NCI-H2227 (cell line): Measurements from ENCODE around the gene SPON1.
A peak's percentile ranks its signal among the peaks of the same experiment; 100 is the strongest.
"Not testable (repeated sequence)": the region's sequence is repeated elsewhere in the genome, so short reads cannot be mapped to it uniquely, and the experiment has no call there.

Experiments used
- DNase-seq: peaks from one replicate; lab custom pipeline; 2025; ENCODE audit not compliant: unreplicated experiment; lab: John Stamatoyannopoulos, UW

Gene SPON1

DNA sequence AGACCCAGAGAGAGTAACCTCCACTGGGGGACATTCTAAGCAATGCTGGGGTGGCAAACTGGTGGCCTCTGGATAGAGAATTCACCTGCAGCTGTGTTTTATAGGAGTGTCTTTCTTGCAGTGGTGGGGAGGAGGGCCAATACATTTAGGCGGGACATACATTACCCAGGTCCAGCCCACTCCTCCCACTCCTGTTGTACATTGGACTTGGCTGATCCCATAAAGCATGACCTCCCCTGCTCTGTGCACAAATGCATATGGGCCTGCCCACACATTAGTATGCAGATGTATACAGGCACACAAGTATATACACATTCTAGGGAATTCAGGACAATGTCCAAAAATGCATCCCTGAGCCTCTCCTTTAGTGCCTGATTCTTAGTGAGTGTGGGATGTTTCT lies 297.4 kb downstream of the SPON1 start:
- no peak for DNase-seq

DNA sequence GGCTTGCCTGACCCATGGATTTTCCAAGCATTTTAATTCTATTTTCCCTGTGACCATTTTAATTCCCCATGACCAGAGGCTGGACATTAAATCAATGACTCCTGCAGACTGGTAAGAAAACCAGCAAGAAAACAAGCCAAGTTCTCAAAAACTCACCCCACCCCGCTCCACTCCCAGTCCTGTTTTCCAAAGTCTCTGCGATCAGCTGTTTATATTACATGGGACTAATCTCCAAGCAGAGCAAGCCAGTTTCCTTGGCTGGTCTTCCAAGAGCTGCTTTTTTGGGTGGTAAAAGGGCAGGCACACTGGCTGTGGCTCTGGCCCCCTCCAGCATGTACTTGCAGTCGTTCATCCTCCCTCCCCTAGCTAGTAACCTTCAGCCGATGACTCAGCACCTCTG lies 298.5 kb downstream of the SPON1 start:
- DNase-seq = no peak

DNA sequence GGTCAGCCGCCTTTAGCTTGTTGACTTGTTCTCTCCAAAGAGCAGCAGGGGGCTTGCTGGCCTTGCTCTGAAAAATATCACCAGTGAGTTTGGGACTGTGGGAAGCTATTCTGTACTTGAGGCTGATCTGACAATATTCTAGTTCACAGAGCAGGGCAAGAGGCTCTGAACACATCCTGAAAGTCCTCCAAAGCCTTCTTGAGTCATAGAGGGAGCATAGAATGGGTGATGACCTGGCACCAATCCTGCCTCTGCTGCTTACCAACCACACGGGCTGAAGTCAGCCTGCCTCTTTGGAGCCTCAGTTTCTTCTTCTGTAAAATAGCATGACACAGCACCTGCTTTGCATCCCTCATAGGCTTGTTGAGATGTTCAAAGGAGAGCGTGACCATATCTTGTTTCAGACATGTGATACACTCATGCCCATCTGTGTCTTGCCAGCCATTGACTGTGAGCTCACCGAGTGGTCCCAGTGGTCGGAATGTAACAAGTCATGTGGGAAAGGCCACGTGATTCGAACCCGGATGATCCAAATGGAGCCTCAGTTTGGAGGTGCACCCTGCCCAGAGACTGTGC lies 299.8 kb downstream of the SPON1 start:
- no peak for DNase-seq

DNA sequence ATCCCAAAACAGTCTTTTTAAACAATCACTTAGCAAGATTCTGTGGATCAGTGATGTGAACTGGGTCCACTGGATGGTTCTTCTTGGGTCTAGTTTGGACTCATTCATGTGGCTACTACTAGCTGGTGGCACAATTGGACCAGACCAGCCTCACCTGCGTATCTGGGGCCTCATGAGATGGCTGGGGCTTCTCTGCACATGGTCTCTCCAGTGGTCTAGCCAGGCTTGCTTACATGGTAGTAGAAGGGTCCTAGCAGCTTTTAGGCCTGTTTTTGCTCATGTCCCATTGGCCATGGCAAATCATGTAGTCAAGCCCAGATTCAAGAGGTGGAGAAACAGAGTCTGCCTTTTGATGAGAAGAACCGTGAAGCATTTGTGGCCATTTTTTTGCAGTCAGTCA lies 302.4 kb downstream of the SPON1 start:
- DNase-seq = no peak

DNA sequence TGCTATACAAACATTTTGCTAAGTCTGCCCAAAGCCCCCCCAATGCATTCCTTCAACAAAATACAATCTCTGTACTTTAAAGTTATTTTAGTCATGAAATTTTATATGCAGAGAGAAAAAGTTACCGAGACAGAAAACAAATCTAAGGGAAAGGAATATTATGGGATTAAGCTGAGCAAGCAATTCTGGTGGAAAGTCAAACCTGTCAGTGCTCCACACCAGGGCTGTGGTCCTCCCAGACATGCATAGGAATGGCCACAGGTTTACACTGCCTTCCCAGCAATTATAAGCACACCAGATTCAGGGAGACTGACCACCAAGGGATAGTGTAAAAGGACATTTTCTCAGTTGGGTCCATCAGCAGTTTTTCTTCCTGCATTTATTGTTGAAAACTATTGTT lies 304.1 kb downstream of the SPON1 start:
- no peak for DNase-seq

DNA sequence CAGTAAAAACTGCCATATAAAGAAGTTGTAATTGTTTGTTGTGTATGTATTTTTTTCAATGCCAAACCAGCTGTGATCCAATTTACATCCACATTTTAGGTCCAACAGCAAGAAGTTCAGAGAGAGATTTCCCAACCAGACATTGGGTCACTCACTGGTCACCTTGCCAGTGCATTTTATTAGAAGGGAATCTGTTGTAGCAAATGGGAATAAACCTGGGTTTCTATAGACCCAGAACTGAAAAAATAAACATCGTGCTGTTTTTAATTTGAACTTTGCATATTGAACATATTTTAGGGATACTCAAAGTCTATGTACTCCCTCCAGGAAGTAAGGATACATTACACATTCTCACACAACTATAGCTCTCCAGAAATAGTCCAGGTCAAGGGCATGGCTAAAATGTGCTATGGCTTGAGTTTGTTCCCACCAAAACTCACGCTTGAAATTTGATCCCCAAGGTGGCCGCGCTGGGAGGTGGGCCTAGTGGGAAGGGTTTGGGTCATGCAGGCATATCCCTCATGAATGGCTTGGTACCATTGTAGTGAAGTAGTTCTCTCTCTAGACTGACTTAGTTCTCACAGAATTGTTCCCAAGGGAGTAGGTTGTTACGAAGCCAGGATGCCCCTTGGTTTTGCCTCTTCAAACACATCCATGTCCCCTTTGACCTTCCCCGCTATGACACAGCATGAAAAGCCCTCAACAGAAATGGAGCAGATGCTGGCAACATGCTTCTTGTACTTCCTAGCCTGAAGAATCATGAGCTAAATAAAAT lies 305.5 kb downstream of the SPON1 start:
- no peak for DNase-seq

DNA sequence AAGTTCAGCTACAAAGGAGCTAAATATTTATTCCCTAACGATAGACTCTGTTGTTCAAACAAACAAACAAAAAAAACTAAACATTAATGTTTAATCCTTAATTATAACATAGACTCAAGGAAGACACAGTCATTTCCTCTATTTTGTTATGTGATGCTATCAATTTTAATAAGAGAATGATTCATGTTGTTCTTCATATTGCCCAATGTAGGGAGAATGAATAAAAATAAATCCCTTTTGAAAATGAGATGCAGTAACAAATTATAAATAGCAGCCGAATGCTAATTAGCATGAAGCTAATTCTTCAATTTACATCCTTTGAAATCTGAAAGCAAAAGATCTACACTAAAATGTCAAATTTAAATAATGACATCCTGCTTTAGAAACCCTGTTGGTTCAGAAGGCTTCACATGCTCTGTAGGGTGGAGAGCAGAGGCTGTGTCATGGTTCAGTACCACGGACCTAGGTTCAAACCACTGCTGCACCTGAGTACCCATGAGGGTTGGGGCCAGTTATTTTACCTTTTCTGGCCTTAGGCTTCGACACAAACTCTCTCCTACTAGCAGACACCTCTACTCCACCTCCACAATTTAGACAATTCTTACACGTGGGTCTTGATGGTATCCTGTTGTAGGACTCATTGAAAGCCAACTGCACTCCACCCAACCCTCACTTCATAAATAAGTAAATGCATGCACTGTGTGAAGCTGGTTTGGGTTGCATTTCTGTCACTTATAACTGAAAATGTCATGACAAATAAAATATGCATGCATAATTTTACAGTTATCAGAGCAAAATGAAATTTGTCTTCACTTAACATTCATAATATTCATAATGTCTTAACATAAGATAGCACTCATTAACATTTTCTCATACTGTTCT lies 307.4 kb downstream of the SPON1 start:
- DNase-seq = no peak

DNA sequence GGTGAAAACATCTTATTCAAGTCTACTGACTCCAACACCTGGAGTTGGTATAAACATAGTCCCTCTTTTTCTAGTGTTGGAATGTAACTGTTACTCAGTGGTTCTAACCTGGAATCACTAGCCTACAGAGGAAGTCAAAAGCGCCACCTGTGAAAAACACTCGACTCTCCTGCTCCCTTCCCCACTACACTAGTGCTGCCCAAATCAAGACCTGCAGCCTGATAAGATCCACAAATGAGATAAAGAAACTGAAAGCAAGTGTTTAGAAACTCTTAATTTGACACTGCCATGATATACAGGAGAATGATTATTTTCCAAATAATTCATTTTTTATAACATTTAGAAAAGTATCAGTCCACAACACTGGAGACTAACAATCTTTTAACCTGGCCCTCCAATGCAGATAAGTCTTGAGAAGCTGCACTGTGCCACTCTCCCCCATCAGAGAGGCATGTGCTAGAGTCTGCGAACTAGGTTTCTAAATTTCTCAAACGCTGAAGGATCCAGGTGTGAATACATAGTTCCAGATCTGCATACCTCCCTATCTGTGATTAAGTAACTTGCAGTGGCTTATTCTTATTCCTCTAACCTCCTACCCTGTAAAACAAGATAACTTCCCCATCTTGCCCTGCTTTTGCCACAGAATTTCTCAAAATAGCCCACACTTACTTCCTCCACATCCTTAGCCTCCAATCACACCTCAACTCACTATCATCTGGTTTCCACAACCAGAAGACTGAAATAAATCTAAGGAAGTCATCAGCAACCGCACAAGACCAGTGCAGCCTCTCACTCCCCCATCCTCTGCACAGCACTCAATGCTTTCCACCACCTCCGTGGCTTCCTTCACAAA lies 308.4 kb downstream of the SPON1 start:
- DNase-seq = no peak

DNA sequence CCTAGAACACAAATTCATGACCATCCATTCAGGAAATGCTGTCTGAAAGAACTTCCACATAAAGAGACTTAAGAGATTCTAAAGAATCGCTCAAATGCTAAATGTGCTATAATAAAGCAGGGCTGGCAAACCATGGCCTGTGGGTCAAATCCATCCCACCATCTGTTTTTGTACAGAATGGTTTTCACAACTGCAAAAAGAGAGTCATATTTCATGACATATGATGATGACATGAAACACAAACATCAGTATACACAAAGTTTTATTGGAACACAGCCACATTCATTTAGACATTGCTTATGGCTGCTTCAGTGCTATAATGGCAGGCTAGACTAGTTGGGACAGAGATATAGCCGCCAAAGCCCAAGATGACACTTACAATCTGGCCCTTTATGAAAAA lies 311.4 kb downstream of the SPON1 start:
- DNase-seq = no peak

DNA sequence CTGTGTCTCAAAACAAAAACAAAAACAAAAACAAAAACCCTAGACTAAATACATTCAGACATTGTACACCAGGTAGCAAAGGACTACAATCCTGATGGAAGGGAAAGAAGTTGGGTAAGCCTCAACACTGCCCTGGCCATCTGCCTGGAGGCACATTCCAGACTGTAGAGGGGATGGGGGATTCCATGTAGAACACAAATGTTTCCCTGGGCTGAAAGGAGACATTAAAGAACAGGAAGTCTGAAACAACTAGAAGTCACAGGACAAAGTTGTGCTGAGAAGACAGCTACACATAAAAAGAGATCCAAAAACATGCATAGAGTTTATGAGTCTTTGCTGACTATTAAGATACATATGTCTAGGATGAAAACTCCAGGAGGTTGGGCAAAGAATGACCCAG lies 312.6 kb downstream of the SPON1 start:
- no peak for DNase-seq

DNA sequence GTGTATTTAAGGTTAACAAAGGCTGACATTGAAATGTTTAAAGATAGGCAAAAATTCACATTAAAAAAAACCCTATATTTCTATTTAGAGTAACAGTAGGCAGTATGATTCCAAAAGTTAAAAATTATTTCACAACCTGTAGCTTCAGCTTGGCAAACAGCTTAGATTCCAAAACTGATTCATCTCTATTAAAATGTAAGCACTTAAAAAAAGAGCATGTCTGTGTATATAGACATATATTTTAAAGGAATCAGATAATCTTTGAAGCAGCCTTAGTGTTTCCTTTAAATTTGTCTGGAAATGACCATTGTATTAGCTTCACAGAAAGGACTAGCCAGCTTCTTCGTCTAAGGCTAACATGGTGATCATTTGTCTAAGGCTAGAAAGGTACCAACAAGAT lies 316.3 kb downstream of the SPON1 start:
- not testable (repeated sequence) for DNase-seq

DNA sequence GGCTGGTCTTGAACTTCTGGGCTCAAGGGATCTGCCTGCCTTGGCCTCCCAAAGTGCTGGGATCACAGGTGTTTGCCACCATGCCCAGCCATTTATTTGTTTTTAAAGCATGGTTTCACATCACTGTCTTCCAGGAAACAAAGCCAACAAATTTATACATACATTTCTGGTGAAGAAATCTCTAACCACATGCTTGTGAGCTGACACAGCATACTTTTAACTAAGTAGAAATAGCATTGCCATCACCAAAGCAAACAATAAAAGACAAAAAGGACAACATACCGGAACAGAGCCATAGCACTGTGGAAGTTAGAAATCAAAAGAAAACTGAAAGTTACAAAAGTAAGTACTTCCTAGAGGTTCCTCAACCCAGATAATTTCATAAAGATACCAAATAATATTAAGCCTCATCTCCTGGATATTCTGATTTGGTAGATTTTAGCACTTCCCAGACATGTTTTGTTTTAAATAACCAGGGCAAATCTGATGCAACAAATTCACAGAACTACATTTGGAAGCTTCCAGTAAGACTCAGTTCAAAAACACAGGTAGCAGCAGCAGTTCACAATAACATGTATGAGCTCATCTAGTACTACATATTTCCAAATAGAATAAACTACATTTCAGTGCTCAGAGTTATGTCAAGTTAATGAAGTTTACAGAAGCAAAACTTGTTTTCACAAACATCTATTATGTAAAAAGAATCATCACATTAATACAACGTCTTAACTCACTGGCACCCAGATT lies 325.8 kb downstream of the SPON1 start:
- DNase-seq = no peak

DNA sequence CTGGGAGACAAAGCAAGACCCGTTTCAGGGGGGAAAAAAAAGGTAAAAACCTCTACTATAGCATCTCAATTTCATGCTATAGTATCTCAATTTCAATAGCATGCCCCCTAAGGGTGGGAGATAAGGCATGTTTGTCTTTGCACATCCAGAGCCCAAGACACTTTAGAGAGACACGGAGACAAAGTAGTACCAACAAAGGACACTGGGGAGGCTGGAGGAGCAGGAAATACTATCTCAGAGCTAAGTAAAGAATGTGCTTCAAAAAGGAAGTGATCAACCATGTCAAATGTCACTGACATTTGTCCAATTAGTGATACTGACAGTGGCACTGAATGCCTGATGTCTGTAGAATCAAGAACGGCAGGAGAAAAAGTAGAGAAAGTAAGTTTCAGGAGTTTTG lies 327.9 kb downstream of the SPON1 start:
- no peak for DNase-seq

DNA sequence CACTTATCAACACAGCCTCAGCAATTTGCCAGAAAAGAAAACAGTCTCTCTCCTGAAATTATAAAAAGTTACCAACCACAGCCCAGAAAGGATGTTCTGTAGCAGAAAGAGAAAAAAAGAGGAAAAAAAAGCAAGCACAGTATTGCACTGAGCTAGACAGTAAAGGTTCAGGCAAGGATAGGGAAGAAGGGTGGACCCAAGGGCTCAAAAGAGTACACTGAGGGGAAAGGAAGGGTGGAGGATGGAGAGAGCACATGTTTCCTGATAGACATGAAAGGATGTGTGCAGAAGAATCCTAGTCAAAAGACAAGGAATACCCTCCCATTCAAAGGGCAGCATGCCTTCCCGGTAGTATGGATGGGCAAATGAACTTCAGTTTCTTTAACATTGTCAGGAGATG lies 337.4 kb downstream of the SPON1 start:
- no peak for DNase-seq

DNA sequence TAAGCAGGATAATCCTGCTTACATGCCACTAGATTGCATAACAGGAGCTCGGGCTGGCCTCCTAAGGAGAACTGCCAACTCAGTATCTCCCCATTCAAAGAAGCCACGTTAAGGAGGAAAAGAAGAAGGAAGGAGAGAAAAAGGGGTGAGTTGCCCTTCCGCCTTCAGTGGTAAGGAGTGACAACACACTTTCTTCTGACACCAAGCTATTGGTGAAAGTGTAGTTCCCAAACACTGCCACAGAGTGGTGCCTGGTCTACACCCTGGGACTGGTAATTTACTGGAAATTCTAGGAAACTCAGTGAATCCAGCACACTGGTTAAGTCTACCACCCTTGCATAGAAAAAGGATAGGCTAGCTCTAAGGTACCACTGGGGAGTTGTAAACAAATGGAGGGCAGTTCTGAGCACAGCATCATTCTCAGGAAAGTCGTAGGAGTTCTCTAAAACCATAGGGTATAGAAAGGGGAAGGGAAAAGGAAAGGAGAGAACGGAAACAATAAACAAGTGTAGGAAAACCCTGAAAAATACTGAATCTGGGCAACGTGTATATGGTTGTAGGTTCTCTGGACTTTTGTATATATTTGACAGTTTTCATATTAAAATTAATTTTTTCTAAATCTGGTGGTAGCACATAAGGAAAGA lies 338.3 kb downstream of the SPON1 start:
- DNase-seq = peak; percentile 54

DNA sequence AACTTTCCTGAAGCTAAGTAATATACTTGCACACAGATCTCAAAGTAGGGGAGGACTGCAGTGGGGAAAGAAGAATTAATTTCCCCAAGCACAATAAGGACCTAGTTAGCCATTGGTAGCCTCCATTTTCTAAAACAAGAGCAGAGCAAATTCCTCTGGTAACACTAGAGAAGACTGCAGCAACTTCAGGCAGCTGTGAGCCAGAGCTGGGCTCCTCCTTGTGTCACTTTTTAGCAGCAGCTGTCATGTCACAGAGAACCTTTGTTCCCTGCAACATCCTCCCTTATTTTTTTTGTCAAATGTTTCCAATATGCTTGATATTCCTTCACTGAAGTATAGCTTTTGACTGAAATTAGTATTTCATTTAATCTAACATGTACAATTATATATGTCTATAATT lies 342.1 kb downstream of the SPON1 start:
- no peak for DNase-seq

DNA sequence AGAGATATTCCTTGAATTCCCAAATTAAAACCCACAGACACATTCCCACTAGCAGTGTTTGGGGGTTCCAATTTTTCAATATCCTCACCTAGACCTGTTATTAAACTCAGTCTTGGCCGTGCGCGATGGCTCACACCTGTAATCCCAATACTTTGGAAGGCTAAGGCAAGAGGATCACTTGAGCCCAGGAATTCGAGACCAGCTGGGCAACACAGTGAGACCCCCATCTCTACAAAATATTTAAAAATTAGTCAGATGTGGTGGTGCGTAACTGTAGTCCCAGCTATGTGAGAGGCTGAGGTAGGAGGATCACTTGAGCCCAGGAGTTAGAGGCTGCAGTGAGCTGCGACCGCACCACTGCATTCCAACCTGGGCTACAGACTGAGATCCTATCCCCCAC lies 343.1 kb downstream of the SPON1 start:
- DNase-seq = no peak

DNA sequence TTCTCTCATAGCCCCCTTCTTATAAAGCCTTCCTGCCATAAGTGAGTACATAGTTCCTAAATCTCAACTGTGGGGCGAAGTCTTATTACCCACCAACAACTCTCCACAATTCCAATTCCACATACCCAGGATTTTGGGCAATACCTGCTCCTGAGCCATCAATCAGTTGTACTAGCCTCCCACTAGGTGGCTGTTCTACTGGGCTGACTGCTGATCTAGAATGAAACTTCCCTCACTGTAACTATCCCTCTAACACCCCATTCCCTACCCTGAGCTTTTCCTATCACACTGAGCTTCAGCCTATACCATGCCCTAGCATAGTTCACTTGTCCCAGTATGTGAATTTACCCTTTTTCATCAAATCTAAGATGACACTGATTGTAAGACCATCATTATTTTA lies 344.0 kb downstream of the SPON1 start:
- DNase-seq = no peak

DNA sequence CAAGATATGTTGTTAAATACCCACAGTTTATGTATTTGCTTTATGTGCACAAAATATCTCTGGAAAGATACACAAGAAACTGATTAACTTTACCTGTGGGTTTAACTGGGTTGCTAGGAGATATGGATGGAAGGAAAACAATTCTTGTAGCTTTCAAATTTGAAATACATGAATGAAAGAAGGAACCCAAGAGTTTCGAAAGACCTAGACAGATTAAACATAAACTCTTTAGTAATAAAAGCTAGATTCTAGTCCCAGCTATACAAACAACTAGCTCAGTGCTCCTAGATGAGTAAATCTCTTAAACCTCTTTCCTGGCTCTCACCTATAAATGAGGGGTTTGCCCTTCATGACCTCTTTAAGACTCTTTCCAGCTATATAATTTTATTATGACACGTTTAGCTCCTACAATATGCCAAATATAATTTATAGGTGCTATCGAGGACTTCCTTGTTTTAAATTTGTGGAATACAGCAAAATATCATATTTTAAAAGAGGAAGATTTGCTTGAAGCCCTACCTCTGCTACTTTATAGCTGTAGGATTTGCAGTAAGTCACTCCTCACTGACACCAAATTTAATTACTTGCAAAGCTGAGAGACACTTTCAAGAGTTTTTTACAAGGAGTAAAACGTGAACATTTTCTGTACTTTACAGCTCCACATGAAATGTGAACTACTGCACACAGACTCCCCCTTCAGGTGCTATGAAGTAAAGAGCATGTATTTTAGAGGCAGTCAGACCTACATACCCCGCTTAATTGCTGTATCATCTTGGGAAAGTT lies 345.8 kb downstream of the SPON1 start:
- DNase-seq = peak; percentile 18
